ENCODE measurements around the gene DNAJC30. TPM values are rescaled to one million over a fixed set of nuclear protein-coding genes. Genes with fewer than 3 reads are reported as not detected.
"Not testable (repeated sequence)": the region's sequence is repeated elsewhere in the genome, so short reads cannot be mapped to it uniquely, and the experiment has no call there.

Gene DNAJC30
- total RNA-seq, 1 experiment from 2014 or later: 8.5 TPM

- Histone ChIP-seq H3K36me3 (ENCODE audit: control insufficient read depth in 1 of 2, insufficient read depth in 2 of 2, low read length in 2 of 2) (peaks cover 0 to 3% of the 10 kb centered on the region in 2 experiments; a peak in 1 of 4 replicates), H3K4me1 (ENCODE audit: control insufficient read depth in 1 of 2, insufficient read depth in 2 of 2, low read length in 2 of 2) (peaks cover 45 to 64% of the 10 kb centered on the region in 2 experiments), H3K4me2 (ENCODE audit: low read length) (peak overlapping the region; percentile 84), H3K79me2 (ENCODE audit: insufficient read depth, low read length) (peaks cover 79% of the 10 kb centered on the region), H3K9ac (ENCODE audit: low read length) (peak overlapping the region; percentile 63), H3K9me3 (ENCODE audit: control insufficient read depth in 1 of 2, insufficient read depth in 1 of 2, low read depth in 1 of 2, low read length in 2 of 2) (no peaks in the 10 kb centered on the region), H3K4me3 (replicated peaks in 1 of 2; ENCODE audit: low read depth in 1 of 2, low read length in 2 of 2) (peak overlapping the region in 1 of 2 experiments; percentile 42; a peak in 3 of 4 replicates), H3K27ac (ENCODE audit: low read depth, low read length) (peak overlapping the region; percentile 81), H3K9me2 (ENCODE audit: insufficient read depth) (no peaks in the 10 kb centered on the region), H3K27me3 (ENCODE audit: insufficient read depth, low read length) (no peaks in the 10 kb centered on the region), H4K20me1 (ENCODE audit: insufficient read depth) (peaks cover 8% of the 10 kb centered on the region; the same call in 1 of the 2 replicates), H2AFZ (ENCODE audit: low read depth, low read length, poor library complexity, severe bottlenecking) (no peak overlapping the region)
- ChIA-PET POLR2A (interaction anchor here (0.5 to 2.0 kb wide), 5 partner anchors 9 to 127 kb away, joined by 3 to 17 read pairs (median 3); partner anchors contain the start of gene METTL27), RAD21 (ENCODE audit: low non-redundant PET in 1 of 2, low total read pairs in 2 of 2, uncharacterized antibody in 2 of 2, unreplicated experiment in 2 of 2) (interaction anchor here (0.6 to 2.8 kb wide), 5 partner anchors 9 to 109 kb away, joined by 3 to 8 read pairs (median 4); no protein-coding TSS in a partner anchor), CTCF (interaction anchor here (0.9 to 1.7 kb wide), 4 partner anchors 10 to 109 kb away, joined by 4 to 9 read pairs (median 6); no protein-coding TSS in a partner anchor)
- intact Hi-C loops (cut with micrococcal nuclease): loop anchor here (1.0 kb wide), 1 partner anchor 8 kb away; no protein-coding TSS in a partner anchor
- TF ChIP-seq POLR2A (IDR thresholded peaks at IDR 0.05; ENCODE audit: borderline replicate concordance, extremely low read depth, insufficient read depth, insufficient read length): no peak
- peak; percentile 58 for TF ChIP-seq YY1 (IDR thresholded peaks at IDR 0.05; ENCODE audit: extremely low read depth, insufficient replicate concordance, low read depth, low read length)
- no peak for TF ChIP-seq JUND (IDR thresholded peaks at IDR 0.05)
- TF ChIP-seq CBX3 (IDR thresholded peaks at IDR 0.05; ENCODE audit: low read depth): no peak
- TF ChIP-seq SIN3A (IDR thresholded peaks at IDR 0.05; ENCODE audit: low read depth): no peak
- peak; percentile 55 for TF ChIP-seq POLR2AphosphoS5 (IDR thresholded peaks at IDR 0.05; ENCODE audit: low read depth, low read length)
- TF ChIP-seq, protein P1, sequence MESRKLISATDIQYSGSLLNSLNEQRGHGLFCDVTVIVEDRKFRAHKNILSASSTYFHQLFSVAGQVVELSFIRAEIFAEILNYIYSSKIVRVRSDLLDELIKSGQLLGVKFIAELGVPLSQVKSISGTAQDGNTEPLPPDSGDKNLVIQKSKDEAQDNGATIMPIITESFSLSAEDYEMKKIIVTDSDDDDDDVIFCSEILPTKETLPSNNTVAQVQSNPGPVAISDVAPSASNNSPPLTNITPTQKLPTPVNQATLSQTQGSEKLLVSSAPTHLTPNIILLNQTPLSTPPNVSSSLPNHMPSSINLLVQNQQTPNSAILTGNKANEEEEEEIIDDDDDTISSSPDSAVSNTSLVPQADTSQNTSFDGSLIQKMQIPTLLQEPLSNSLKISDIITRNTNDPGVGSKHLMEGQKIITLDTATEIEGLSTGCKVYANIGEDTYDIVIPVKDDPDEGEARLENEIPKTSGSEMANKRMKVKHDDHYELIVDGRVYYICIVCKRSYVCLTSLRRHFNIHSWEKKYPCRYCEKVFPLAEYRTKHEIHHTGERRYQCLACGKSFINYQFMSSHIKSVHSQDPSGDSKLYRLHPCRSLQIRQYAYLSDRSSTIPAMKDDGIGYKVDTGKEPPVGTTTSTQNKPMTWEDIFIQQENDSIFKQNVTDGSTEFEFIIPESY (IDR thresholded peaks at IDR 0.05; ENCODE audit: extremely low read depth, insufficient replicate concordance, low read length): peak; percentile 76
- TF ChIP-seq TCF7L2 (IDR thresholded peaks at IDR 0.05; ENCODE audit: borderline replicate concordance, extremely low read depth, insufficient read depth, insufficient read length): peak; percentile 75
- no TSS peak for BruUV-seq (replicated peaks)
- DNase-seq (ENCODE audit: low read depth, low spot score): peak; percentile 93
- peak; percentile 83 for ATAC-seq
Measured at GRCh38 chr7:73715648-73716317, 32.5 kb upstream of the DNAJC30 start.

DNA sequence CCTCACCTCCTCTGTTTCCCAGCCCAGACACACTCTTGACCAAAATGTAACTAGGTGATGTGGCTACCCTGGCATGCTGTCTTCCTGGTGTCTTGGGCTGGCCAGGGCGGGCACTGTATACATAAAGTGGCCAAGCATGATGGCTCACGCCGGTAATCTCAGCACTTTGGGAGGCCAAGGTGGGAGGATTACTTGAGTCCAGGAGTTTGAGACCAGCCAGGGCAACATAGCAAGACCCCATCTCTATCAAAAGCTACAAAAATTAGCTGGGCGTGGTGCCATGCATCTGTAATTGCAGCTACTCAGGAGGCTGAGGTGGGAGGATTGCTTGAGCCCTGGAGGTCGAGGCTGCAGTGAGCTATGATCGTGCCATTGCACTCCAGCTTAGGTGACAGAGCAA lies 30.1 kb upstream of the DNAJC30 start:
- H3K9me2 ChIP-seq (ENCODE audit: insufficient read depth); H3K9me3 ChIP-seq (ENCODE audit: control insufficient read depth in 1 of 2, insufficient read depth in 1 of 2, low read depth in 1 of 2, low read length in 2 of 2); BruUV-seq (replicated peaks); H3K27me3 ChIP-seq (ENCODE audit: insufficient read depth, low read length); H4K20me1 ChIP-seq (ENCODE audit: insufficient read depth); intact Hi-C loops (cut with micrococcal nuclease); H3K27ac ChIP-seq (ENCODE audit: low read depth, low read length); CTCF ChIA-PET; H2AFZ ChIP-seq (ENCODE audit: low read depth, low read length, poor library complexity, severe bottlenecking); H3K36me3 ChIP-seq (ENCODE audit: control insufficient read depth in 1 of 2, insufficient read depth in 2 of 2, low read length in 2 of 2); ATAC-seq; H3K9ac ChIP-seq (ENCODE audit: low read length); H3K4me2 ChIP-seq (ENCODE audit: low read length); H3K4me3 ChIP-seq (replicated peaks in 1 of 2; ENCODE audit: low read depth in 1 of 2, low read length in 2 of 2); POLR2A ChIA-PET; DNase-seq (ENCODE audit: low read depth, low spot score); RAD21 ChIA-PET (ENCODE audit: low non-redundant PET in 1 of 2, low total read pairs in 2 of 2, uncharacterized antibody in 2 of 2, unreplicated experiment in 2 of 2): not testable (repeated sequence)
- Histone ChIP-seq H3K79me2 (ENCODE audit: insufficient read depth, low read length) (peaks cover 92% of the 10 kb centered on the region), H3K4me1 (ENCODE audit: control insufficient read depth in 1 of 2, insufficient read depth in 2 of 2, low read length in 2 of 2) (peaks cover 42 to 71% of the 10 kb centered on the region in 2 experiments)

Data from HCT116 (cell line).